HG03460 (cell line): ENCODE results near the gene SYT11.
A peak's percentile ranks its signal among the peaks of the same experiment; 100 is the strongest.
"Not testable (repeated sequence)": the region's sequence is repeated elsewhere in the genome, so short reads cannot be mapped to it uniquely, and the experiment has no call there.

ENCODE experiments used
- ATAC-seq: cut with Tn5 transposase; IDR thresholded peaks from one replicate; pipeline ENCODE4 v1.9.1; 2021; ENCODE audit not compliant: unreplicated experiment

Gene SYT11

DNA sequence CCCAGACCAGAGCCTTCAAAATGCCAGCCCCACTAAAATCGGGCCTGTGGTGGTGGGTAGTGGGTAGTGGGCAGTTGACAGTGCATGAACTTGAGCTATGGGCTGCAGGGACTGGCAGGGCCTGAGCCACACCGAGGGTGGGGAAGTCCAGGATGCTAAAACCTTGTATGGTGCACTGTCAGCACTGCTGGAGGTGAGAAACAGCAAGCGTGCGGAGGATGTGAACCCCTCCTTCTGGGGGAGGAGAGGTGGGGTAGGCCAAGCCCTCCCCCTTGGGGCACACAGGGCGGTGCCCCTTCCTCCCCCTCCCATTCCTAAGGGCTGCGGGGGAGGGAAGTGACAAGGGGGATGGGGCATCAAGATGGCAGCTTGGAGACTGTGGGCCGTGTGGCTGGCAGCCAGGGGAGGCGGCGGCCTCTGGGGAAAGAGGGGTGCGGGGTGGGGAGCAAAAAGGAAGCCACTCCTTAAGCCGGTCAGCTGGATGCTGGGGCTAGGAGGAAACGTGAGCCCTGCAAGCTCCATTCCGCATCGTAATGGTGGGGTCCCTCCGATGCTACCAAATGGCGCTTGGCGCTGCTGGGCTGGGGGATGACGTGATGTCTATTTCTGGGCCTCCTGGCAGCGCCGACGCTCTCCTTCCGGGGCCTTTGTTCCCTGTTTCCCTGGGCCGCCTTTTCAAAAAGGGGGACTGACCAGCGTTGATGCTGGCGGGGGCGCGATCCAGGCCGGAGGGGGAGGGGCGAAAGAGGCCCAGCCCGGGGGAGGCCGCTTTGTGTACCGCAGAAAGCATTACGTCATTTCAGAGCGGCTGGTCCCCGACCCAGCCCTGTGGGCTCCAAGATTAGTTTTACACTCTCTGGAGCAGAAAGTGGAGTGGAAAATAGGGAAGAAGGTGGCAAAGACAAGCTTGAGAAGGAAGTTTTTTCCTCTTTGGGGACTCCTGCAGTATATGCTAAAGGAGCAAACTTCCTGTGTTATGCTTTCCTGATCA is 809 bp downstream of the SYT11 start:
- ATAC-seq, result peak; percentile 19

DNA sequence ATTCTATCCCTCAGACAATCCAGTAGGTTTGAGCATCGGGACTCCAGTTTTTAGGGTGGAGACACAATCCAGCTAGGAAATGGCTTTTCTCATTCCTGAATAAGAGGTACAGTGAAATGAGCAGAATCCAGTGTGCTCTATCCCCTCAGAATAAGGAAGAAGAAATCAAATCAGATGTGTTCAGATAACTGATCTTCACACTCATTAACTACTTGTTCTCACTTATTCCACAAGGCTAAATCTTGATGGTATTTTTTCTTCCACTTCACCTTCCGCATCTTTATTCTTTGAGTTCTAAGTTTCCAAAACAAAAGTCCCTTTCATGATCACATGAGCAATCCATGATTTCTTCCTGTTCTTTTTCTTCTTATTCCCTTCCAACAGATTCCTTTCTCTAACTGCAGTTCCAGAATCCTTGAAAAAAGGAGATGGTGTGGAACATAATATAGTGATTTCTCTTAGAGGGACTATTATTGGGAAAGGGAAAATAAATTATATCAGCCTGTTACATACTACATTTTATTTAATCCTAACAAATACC is 1.7 kb downstream of the SYT11 start:
- ATAC-seq, result no peak

GRCh38 chr1:155861896-155862295 is 2.5 kb downstream of the SYT11 start:
- ATAC-seq, result no peak

DNA sequence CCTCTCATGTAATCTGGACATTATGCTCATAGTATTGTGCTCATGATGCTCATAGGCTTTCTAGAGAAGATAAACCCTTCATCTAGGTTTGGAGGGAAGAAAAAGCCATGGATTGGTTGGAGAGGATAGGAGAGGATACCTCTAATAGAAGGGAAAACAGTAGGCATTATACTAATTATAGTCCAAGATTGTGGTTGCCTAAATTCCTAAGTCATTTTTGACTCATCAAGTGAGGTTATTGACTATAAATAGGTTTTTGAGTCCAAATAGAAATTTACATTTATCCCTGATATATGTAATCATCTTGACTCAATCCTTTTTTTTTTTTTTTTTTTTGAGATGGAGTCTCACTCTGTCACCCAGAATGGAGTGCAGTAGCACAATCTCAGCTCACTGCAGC is 5.0 kb downstream of the SYT11 start:
- no peak for ATAC-seq

- ATAC-seq, result no peak
Observed at GRCh38 chr1:155867766-155868165, 8.4 kb downstream of the SYT11 start.

DNA sequence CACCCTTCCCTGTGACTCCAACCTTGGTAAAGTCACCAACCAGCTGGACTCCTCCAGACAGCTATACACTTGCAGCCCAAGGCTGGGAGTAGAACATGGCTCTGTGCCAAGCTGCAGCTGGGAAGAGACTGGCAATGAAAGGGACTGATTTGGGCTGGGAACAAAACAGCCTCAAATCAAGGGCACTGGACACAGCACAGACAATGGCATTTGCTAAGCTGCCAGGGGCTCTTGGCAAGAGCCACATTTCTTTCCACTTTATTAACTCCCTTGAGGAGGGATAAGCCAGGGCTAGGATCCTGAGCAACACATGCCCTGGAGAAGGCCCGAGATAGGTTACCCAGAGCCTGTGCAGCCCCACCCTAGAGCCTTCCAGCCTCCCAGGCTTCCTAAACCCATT is 12.0 kb downstream of the SYT11 start:
- ATAC-seq, result no peak

DNA sequence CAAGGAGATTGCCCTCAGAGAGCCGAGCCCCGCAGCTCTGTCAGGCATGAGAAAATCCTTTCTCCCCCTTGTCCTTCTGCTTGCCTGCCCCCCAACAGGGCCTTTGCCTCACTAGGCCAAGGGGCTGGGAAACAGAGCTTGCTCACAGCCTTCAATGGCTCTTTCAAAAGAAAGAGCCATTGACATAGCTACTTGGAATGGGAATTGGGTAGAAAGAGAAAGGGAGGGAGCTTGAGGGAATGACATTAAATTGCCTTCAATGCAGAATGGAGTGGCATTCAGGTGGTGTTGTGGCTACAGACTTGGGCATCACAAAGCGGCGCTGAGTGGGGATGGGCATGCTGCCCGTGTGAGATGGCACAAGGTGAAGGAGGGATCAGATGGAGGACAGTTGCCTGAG is 13.2 kb downstream of the SYT11 start:
- ATAC-seq, result no peak

- no peak for ATAC-seq
Observed at GRCh38 chr1:155873860-155874259, 14.5 kb downstream of the SYT11 start.

DNA sequence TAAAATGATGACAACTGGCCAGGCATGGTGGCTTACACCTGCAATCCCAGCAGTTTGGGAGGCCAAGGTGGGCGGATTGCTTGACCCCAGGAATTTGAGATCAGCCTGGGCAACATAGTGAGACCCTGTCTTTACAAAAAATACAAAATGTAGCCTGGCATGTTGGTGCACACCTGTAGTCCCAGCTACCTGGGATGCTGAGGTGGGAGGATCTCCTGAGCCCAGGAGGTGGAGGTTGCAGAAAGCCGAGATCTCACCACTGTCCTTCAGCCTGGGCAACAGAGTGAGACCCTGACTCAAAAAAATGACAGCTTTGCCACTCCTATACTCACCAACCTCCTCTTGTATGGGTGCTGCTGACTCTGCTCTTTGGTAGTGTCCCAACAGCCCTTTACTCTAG is 18.6 kb downstream of the SYT11 start:
- no peak for ATAC-seq

DNA sequence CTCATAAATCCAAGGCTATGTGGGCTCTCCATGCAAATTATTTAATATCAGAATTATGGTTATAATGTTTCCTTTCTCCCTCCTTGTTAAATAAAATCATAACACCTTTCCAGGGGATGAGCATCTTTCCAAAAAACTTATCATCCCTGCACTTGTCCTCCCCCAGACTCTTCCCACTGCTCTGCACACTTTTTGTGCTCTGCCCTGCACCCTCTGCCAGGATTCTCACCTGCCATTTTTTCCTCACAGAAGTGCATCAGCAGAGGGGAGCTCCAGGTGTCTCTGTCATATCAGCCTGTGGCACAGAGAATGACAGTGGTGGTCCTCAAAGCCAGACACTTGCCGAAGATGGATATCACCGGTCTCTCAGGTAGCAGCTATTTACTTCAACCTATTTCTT is 20.9 kb downstream of the SYT11 start:
- no peak for ATAC-seq

DNA sequence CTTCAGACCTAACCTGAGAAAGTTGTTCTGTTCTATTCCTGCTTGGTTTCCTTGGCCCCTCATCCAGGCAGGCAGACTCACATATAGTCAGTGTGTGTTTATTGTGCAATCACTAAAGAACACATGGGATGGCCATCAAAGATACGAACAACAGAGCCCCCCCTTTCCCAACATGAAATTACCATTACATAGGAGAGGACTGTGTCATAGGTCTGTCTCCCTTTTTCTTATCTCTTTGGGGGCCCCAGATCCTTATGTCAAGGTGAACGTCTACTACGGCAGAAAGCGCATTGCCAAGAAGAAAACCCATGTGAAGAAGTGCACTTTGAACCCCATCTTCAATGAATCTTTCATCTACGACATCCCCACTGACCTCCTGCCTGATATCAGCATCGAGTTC is 21.6 kb downstream of the SYT11 start:
- ATAC-seq, result no peak

GRCh38 chr1:155882235-155882634 is 22.9 kb downstream of the SYT11 start:
- no peak for ATAC-seq

DNA sequence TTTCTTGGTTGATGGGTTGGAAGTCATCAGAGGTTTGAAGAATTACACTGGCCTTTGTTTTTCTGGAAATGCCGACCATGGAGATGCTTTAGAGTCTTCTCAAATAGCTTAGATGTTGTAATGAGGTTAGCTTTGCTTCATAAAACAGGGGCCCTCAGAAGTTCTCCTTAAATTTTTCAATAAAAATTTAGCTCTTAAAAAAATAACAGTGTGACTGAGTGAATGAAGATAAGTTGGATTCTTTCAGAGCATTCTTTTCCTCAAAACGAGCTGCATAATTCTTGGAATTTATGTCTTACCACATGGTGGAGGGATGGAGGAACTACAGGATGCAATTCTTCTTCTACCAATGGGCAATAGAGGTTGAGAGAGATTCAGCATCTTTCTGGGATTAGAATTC is 23.4 kb downstream of the SYT11 start:
- ATAC-seq, result no peak

DNA sequence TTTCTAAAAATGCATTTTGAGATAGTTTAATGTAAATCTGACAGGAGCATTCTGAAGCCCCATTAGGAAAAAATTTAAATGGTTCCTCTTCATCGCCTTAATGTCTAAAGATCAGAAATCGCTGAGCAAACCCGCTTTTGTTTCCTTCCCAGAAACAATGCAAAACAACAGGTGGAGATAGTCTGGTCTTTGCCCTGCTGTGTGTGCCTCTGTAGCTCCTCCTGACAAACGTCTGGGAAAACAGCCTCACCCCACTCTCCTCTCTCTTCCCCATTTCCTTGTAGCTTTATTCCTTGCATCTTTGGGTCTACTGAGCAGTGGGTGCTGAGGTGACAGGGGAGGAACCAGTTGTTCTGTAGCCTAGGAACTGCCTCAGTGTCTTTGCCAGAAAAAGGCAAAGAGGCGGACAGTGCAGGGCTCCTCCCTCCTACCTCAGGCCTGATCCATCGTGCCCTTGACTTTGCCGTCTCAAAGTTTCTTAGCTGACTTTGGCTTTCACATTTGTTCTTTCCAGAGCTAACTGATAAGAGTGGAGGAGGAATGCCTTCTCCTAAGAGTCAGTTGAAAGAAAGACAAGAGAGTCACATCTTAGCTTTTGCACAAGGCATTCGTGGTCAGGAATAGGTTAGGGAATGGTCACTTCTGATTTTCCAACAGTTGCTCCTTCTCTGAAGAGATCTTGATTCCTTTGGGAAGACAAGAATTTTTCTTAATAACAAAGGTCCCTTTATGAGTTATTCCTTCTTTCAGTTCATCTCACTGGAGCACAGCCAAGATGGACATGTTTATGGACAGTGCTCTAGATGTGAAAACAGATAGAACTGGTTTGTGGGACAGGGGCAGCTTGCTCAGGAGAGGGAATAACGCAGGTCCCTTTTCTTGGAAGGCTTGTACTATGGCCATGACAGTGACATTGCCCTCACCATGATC is 24.9 kb downstream of the SYT11 start:
- ATAC-seq, result no peak

DNA sequence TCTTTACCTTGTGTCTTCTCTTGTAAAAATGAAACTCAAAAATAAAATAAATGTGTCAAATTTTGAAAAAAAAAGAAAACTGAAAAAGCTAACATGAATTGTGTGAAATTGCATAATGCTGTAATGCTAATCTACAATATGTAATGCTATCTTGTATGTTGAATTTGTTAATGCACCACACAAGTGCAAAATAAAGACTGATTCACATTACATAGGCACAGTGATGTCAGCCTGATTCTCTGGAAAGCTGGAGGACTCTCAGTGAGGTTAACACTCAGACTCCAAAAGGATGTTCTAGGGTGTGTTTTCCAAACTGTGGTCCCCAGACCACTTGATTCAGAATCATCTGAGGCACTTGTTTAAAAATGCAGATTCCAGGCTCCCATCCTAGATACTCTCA is 25.6 kb downstream of the SYT11 start:
- ATAC-seq, result no peak

DNA sequence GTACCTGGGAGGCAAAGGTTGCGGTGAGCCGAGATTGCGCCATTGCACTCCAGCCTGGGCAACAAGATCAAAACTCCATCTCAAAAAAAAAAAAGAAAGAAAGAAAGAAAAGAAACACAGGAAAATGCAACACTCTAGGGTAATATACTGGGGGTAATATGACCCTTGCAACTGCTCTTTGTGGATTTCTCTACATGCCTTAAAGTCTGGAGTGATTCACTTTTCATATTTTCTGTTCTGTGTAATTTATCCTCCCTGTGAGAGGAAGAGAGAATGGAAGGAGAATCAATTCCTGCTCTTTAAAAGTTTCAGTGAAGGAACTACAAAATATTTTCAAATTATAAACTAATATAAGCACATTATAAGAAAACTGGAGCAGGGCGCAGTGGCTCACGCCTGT is 29.1 kb downstream of the SYT11 start:
- no peak for ATAC-seq

DNA sequence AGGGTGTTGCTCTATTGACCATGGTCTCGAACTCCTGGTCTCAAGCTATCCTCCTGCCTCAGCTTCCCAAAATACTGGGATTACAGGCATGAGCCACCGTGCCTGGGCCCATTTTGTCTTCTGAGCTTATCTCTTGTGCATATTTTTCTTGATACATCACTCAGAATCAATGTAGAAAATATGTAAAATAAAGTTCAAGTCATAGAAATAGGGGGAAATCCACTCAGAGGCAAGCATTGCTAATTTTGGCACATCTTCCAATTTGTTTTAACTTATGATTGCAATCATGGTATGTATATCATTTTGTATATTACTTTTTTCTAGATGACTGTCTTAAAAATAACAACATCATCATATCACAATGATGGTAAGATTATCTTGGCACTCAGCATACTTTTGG is 30.2 kb downstream of the SYT11 start:
- ATAC-seq, result no peak

DNA sequence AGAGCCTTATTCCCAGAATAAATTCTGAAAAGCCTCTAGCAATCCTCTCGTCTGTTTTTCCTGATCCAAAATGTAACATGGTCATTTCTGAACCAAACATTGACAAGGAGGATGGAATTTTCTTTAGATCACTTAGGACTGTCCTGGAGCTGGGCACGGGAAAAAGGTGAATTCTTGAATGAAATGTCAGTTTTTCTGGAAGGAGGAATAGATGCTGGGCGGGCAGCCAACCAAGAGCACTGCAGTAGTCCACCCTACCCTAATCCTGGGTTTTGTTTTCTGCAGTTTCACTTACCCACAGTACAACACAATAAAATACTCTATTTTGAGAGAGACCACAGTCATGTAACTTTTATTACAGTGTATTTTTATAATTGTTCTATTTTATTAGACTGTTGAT is 30.9 kb downstream of the SYT11 start:
- no peak for ATAC-seq

DNA sequence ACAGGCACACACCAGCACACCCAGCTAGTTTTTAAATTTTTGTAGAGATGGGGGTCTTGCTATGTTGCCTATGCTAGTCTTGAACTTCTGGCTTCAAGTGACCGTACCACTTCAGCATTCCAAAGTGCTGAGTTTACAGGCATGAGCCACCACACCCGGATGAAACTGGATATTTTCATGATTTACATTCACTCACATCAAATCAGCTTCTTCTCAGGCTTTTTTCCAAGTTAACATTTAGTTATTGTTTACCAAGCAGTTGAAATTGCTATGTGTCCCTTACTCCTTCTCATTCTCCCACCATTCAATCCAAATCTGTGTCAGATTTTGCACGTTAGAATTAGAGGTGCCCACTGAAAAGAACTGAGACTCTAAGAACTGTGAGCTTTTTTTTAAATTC is 33.4 kb downstream of the SYT11 start:
- ATAC-seq, result no peak

- no peak for ATAC-seq
Observed at GRCh38 chr1:155893389-155894142, 34.2 kb downstream of the SYT11 start.

DNA sequence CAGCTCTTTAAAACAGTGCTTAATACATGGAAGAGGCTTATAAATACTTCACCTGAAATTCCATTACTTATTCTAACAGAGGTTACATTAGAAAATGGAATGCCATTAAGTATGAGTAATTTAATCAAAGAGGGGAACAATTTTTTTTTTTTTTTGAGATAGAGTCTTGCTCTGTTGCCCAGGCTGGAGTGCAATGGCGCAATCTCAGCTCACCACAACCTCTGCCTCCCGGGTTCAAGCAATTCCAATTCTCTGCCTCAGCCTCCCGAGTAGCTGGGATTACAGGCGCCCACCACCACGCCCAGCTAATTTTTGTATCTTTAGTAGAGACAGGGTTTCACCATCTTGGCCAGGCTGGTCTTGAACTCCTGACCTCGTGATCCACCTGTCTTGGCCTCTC is 36.2 kb downstream of the SYT11 start:
- not testable (repeated sequence) for ATAC-seq
